GM12878 (cell line): ENCODE measurements around the gene SSNA1. TPM values are rescaled to one million over a fixed set of nuclear protein-coding genes. Genes with fewer than 3 reads are reported as not detected.

Source experiments
- ATAC-seq: fragments of 200-7000 bp; cut with Tn5 transposase; 3 replicates; pipeline ENCODE4 v1.9.1; 2020; ENCODE audit warnings: mild to moderate bottlenecking, moderate library complexity
- BruUV-seq: library from RNA; stranded (reverse); fragments of 400-500 nt; replicated peaks from 2 replicates; lab custom pipeline; 2021; lab: Mats Ljungman, UMichigan
- CTCF ChIA-PET: fragments of 300-600 bp; sonication (Branson Sonifier 250); formaldehyde crosslinking; extraction: SDS; loops from one replicate; lab custom pipeline; 2021; ENCODE audit warnings: inconsistent platforms; lab: Yijun Ruan, JAX
- POLR2A ChIA-PET: fragments of 350-600 bp; formaldehyde crosslinking; extraction: SDS; loops from one replicate; lab custom pipeline; 2021; ENCODE audit warnings: inconsistent platforms; lab: Charles Lee
- RAD21 ChIA-PET: fragments of 300-600 bp; sonication (Branson Sonifier 250); formaldehyde crosslinking; loops from one replicate; lab custom pipeline; 2023; ENCODE audit warnings: antibody characterized with exemption; ENCODE audit not compliant: unreplicated experiment; lab: Charles Lee
- SMC1A ChIA-PET: fragments of 300-600 bp; sonication (Branson Sonifier 250); formaldehyde crosslinking; loops from one replicate; lab custom pipeline; 2023; ENCODE audit not compliant: unreplicated experiment, uncharacterized antibody; lab: Charles Lee
- DNase-seq: peaks from one replicate; pipeline ENCODE4 v3.0.0-alpha.2; 2011; ENCODE audit warnings: low read depth, low spot score
- FAIRE-seq: peaks from 3 replicates; lab custom pipeline; 2011; peaks lifted over from hg19 to GRCh38; lab: Jason Lieb, UNC
- H2AFZ ChIP-seq: 2 replicates; pipeline ENCODE4 v1.6.0; 2011; ENCODE audit warnings: low read depth, low read length, control low read depth; ENCODE audit not compliant: control insufficient read depth
- H3K27ac ChIP-seq: 2 replicates; pipeline ENCODE4 v1.5.1; 2011; ENCODE audit warnings: control low read depth; ENCODE audit not compliant: control insufficient read depth, insufficient read depth
- H3K27me3 ChIP-seq, 2 experiments: replicated peaks in 1 of 2; 2 replicates each; pipeline versions ENCODE4 v1.6.0 to v1.6.1; 2011; ENCODE audit warnings: low read length in 1 of 2; ENCODE audit not compliant: control insufficient read depth in 2 of 2, insufficient read depth in 2 of 2
- H3K36me3 ChIP-seq, 2 experiments: 2 replicates each; pipeline ENCODE4 v1.5.1; 2011; ENCODE audit warnings: low read length in 1 of 2; ENCODE audit not compliant: control insufficient read depth in 2 of 2, insufficient read depth in 2 of 2
- H3K4me1 ChIP-seq: 2 replicates; pipeline ENCODE4 v1.6.1; 2011; ENCODE audit warnings: mild to moderate bottlenecking, low read length, moderate library complexity, mixed read lengths; ENCODE audit not compliant: control insufficient read depth, insufficient read depth
- H3K4me2 ChIP-seq: 2 replicates; pipeline ENCODE4 v1.6.0; 2011; ENCODE audit warnings: control low read depth; ENCODE audit not compliant: control insufficient read depth, insufficient read depth
- H3K4me3 ChIP-seq: fragments of 200-600 bp; sonication (generic); 2 replicates; pipeline ENCODE4 v1.5.1; 2016
- H3K79me2 ChIP-seq: 2 replicates; pipeline ENCODE4 v1.6.0; 2011; ENCODE audit warnings: low read length; ENCODE audit not compliant: control insufficient read depth, insufficient read depth
- H3K9ac ChIP-seq: 2 replicates; pipeline ENCODE4 v1.8.0; 2011; ENCODE audit warnings: low read length, control low read depth, mixed read lengths; ENCODE audit not compliant: control insufficient read depth, insufficient read depth
- H3K9me3 ChIP-seq: replicated peaks from 3 replicates; pipeline ENCODE4 v1.5.1; 2011; ENCODE audit warnings: mild to moderate bottlenecking, low read length; ENCODE audit not compliant: control insufficient read depth, insufficient read depth
- H4K20me1 ChIP-seq: 2 replicates; pipeline ENCODE4 v1.6.0; 2011; ENCODE audit not compliant: control insufficient read depth, insufficient read depth
- CHD1 ChIP-seq: IDR thresholded peaks from 2 replicates; pipeline ENCODE4 v1.6.1; 2012; ENCODE audit warnings: low read depth, low read length, improper control_type of control experiment
- EP300 ChIP-seq, 2 experiments: fragments of 150-350 bp in 1 of 2; IDR thresholded peaks; 2 replicates each; pipeline ENCODE4 v1.6.1; 2011 to 2012; ENCODE audit warnings: low read depth in 2 of 2, low read length in 2 of 2, borderline replicate concordance in 1 of 2, improper control_type of control experiment in 1 of 2, inconsistent platforms in 1 of 2; ENCODE audit not compliant: control insufficient read depth in 1 of 2
- KLF5 ChIP-seq: fragments of 450-650 bp; IDR thresholded peaks from 2 replicates; pipeline ENCODE4 v1.6.1; 2014; ENCODE audit warnings: mild to moderate bottlenecking; ENCODE audit not compliant: partially characterized antibody
- SMAD5 ChIP-seq: IDR thresholded peaks from 2 replicates; pipeline ENCODE4 v1.6.1; 2016; ENCODE audit warnings: antibody characterized with exemption, low read depth
- YBX1 ChIP-seq: fragments of 450-650 bp; IDR thresholded peaks from 2 replicates; pipeline ENCODE4 v1.6.1; 2016; ENCODE audit warnings: antibody characterized with exemption
- ZSCAN29 ChIP-seq: fragments of 450-650 bp; IDR thresholded peaks from 2 replicates; pipeline ENCODE4 v1.6.1; 2017; ENCODE audit warnings: mild to moderate bottlenecking, moderate library complexity
- WGBS: methylation state at CpG from one replicate; pipeline ENCODE4 v1.1.6; 2016; ENCODE audit warnings: low lambda C conversion rate; ENCODE audit not compliant: insufficient replicate concordance, insufficient coverage; ENCODE audit errors: missing lambda C conversion rate; 5-methylcytosine and 5-hydroxymethylcytosine counted together
- in situ Hi-C: fragments of 300-500 bp; cut with MboI; formaldehyde crosslinking; loops from 9 replicates; pipeline ENCODE4 v1.14.3; 2018; ENCODE audit warnings: mixed read lengths
- intact Hi-C: fragments of 100-400 bp; cut with micrococcal nuclease; formaldehyde crosslinking; loops from one replicate; pipeline ENCODE4 v1.14.2; 2022; ENCODE audit not compliant: unreplicated experiment
- polyA plus RNA-seq, 11 experiments: library from polyadenylated mRNA; depleted of rRNA in 4 of 11; unstranded in 6 of 11; stranded (reverse) in 5 of 11; fragments of >200 nt; fragmentation: Nextera tagmentation in 4 of 11; fragmentation: Illumina TruSeq in 1 of 11; extraction: Ambion mirVana in 4 of 11; extraction: Trizol in 1 of 11; gene quantifications; 1 replicate in 1 of 11; 2 replicates in 10 of 11; pipeline versions ENCODE4 v1.2.1 to v1.2.3, GENCODE V29; 2011 to 2016; ENCODE audit warnings: inconsistent platforms in 2 of 11, missing spikeins in 2 of 11, low read depth in 1 of 11
- total RNA-seq, 4 experiments: library from RNA; depleted of rRNA in 3 of 4; stranded (reverse); fragments of >200 nt in 3 of 4; fragmentation: Illumina TruSeq in 1 of 4; extraction: Trizol in 1 of 4; gene quantifications; 2 replicates each; pipeline versions ENCODE4 v1.2.1 to v1.2.3, GENCODE V29; 2013 to 2021
- TF ChIP-seq, protein P1 (sequence below): IDR thresholded peaks from 2 replicates; pipeline ENCODE4 v1.6.1; 2012; ENCODE audit warnings: low read depth, low read length, improper control_type of control experiment

The SSNA1 gene
- total and polyA plus RNA-seq, 10 of the 15 experiments (the other 5 are each of a cell fraction or from before 2014, with no cell fraction given) = 0.63 to 139 (median 78.0) TPM

- BruUV-seq = no TSS peak
- Histone ChIP-seq H3K27ac (no peak overlapping the region), H3K4me3 (no peak overlapping the region), H3K4me1 (peaks cover 15% of the 10 kb centered on the region)
- WGBS = 95% methylated on average over 26 of the region's 27 CpGs
- FAIRE-seq = no peak
- no peak for DNase-seq
- SMC1A ChIA-PET = no interaction called here
- no peak for TF ChIP-seq SMAD5
- no peak for TF ChIP-seq ZSCAN29
- TF ChIP-seq KLF5 = no peak
- TF ChIP-seq, protein P1, sequence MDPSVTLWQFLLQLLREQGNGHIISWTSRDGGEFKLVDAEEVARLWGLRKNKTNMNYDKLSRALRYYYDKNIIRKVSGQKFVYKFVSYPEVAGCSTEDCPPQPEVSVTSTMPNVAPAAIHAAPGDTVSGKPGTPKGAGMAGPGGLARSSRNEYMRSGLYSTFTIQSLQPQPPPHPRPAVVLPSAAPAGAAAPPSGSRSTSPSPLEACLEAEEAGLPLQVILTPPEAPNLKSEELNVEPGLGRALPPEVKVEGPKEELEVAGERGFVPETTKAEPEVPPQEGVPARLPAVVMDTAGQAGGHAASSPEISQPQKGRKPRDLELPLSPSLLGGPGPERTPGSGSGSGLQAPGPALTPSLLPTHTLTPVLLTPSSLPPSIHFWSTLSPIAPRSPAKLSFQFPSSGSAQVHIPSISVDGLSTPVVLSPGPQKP = no peak
- TF ChIP-seq YBX1 = no peak
- no peak for TF ChIP-seq EP300 (IDR thresholded peaks at IDR 0.05; ENCODE audit: borderline replicate concordance in 1 of 2, control insufficient read depth in 1 of 2, low read depth in 2 of 2, low read length in 2 of 2)
- no peak for TF ChIP-seq CHD1
- TF ChIP-seq, all 136 proteins: peak for 0
- intact Hi-C loops (no loop called here), in situ Hi-C loops (no loop called here)
- Histone ChIP-seq H3K9me3 (no peaks in the 10 kb centered on the region), H3K9ac (no peak overlapping the region), H3K27me3 (no peaks in the 10 kb centered on the region), H3K36me3 (peaks cover 7 to 28% of the 10 kb centered on the region in 2 experiments), H4K20me1 (no peaks in the 10 kb centered on the region), H2AFZ (no peak overlapping the region), H3K4me2 (no peak overlapping the region), H3K79me2 (peaks cover 22% of the 10 kb centered on the region)
- CTCF ChIA-PET = no interaction called here
- POLR2A ChIA-PET = no interaction called here
- ATAC-seq = no peak
- RAD21 ChIA-PET = no interaction called here
Measured at GRCh38 chr9:137183980-137184595, 4.4 kb upstream of the SSNA1 start.
